Activated CD4-positive, alpha-beta T cell treated with anti-CD3 and anti-CD28 coated beads, Interleukin-2, amount 50 U/mL, for 48 hours (primary cell): Measurements from ENCODE around the gene BNIP2.
"Not testable (repeated sequence)": the region's sequence is repeated elsewhere in the genome, so short reads cannot be mapped to it uniquely, and the experiment has no call there.

ENCODE experiments used
- DNase-seq, 2 experiments: peaks; one replicate each; pipeline ENCODE4 v3.0.0-alpha.2; 2020

Gene BNIP2

GRCh38 chr15:59687836-59688235 lies 1.3 kb downstream of the BNIP2 start:
- no peak for DNase-seq

DNA sequence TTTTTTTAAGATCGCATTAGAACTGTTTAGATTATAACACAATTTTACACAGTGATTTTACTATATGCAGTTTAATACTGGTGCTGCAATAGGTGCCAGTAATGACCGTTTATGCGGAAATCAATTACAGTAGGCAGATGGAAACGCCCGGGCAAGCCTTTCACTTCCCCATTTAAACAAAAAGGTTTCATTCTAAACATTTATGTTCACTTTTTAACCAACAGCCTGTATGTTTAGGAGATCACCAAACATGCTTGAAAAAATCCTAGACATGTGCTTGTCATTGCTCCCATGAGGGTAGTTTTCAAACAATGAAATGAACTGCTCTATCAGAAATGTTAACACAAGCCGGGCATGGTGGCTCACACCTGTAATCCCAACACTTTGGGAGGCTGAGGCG lies 2.7 kb downstream of the BNIP2 start:
- DNase-seq, result no peak

DNA sequence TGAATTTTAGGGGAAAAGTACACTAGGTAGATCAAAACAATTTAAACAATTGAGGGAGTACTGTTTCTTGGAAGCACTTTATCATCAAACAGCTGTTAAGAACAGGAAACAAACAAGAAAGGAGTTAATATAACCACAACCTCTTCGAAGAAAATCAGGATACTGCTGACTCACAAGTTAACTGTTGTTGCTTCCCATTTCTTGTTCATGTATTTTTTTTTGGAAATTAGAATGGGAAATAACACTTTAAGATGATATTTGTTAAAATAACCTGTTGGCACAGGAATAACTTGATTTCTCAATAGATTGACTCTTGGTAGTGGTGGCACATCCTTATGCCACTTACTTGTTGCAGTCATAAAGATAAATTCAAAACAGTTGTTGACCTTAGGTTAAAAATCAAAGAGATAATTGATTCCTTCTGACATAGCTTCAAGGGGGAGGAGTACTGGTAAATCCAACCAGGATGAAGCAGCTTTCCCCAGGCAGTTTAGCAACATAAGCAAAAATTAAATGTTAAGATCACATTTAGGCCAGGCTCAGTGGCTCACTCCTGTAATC lies 3.3 kb downstream of the BNIP2 start:
- no peak for DNase-seq

GRCh38 chr15:59680870-59681269 lies 8.2 kb downstream of the BNIP2 start:
- no peak for DNase-seq

GRCh38 chr15:59680346-59680745 lies 8.8 kb downstream of the BNIP2 start:
- DNase-seq, result no peak

- DNase-seq, result no peak
Observed at GRCh38 chr15:59678620-59679019, 10.5 kb downstream of the BNIP2 start.

- DNase-seq, result no peak
Observed at GRCh38 chr15:59678172-59678571, 10.9 kb downstream of the BNIP2 start.

DNA sequence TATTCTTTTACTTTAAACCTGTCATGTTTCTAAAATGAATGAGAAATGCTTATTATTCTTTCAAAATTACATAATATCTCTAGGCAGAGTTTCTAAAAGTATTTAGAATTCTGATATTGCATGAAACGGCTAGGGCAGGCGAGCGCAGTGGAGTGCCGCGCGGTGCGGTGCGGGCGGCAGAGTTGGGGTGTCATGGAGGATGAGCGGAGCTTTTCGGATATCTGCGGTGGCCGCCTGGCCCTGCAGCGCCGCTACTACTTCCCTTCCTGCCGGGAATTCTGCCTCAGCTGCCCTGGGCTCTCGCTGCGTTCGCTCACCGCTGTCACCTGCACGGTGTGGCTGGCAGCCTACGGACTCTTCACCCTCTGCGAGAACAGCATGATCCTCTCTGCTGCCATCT lies 12.6 kb downstream of the BNIP2 start:
- DNase-seq, result no peak

DNA sequence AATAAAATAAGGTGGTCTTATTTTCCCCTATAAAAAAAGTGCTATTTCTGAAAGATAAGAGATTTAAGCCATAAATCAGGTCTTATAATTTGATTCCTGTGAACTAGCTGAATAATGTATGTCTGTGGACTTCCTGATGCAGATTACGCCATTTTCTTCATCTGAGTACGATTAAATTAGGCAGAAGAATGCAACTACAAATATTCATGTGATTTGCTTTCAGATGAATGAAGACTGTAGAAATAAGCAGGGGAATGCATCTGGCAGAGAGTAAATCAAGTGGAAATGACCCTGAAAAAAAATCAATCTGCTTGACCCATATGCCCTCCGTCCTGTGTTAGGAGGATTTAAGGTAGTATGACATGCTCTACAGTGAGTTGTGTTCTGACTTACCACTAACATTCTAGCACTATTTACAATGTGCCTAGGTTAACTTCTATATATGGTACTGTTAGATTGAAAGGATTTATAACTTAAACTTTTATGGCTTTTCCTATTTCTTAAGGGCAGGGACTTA lies 14.7 kb downstream of the BNIP2 start:
- DNase-seq, result no peak

DNA sequence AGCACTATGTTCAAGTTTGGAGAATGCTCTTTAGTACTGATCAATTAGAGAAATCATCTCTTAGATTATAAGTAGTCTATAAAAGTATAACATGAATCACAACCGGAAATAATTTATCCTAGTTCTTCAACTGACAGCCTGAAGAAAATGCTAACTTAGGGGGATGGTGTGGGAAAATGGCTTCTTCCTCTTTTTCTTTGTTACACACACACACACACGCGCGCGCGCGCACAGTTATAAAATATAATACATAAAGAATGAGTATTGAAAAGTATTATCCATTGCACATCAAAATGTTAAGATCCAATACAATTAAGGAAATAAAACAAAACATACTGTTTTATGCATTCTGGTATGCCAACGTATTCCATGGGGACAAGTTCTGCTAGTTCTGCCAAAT lies 20.6 kb downstream of the BNIP2 start:
- no peak for DNase-seq

GRCh38 chr15:59662260-59662659 lies 26.9 kb downstream of the BNIP2 start:
- no peak for DNase-seq

- DNase-seq, result no peak
Observed at GRCh38 chr15:59659366-59659765, 29.8 kb downstream of the BNIP2 start.

DNA sequence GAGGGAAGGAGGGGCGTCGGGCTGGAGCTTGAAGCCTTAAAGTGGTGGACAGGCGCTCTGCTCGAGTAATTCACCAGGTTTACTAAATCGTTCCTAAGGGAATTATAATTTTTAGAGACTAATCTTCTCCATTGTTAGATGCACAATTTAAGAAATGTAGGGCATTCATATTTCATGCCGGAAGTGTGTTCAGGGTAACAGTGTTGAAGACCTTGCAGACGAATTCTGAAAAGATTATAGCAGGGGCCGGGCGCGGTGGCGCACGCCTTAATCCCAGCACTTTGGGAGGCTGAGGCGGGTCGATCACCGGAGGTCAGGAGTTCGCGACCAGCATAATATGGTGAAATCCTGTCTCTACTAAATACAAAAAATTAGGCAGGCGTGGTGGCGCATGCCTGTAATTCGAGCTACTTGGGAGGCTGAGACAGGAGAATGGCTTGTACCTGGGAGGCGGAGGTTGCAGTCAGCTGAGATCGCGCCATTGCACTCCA lies 31.4 kb downstream of the BNIP2 start:
- peak in 1 of 2 experiments; percentile 10 for DNase-seq

DNA sequence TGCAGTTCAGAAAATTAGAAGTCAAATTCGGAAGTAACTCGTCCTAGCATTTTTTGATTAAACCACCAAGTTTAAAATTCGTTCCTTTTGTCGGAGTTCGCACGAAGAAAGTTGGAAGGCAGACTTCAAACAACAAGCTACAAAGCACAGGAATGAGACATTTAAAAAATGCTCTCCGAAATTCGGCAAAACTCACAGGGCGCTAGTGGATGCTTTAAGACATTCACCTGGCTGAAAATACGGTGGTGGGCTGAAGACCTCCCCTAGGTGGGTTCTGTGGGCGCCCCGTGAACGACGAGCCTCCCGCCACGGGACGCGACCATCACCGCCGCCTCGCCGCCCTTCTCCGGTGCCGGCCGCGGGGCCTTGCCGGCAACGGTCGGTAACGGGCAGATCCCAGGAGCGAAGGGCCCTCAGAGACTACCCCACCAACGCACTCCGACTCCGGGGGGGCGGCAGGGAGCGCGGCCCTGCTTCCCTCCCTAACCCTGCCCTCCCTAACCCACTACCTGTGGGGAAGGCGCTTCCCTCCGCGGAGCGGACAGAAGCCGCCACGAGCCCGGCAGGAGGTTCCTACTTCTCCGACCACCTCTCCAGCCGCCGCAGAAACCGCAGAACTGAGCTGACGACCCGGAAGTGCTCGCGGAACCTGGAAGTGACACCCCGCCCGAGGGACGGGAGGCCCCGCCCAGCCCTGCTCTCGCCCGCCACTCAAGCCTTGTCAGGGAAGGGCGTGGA lies 32.1 kb downstream of the BNIP2 start, which contains the start of gene GTF2A2:
TSS of gene GTF2A2 (minus strand) at position 619 of the 738 bp plus-strand sequence. CDS start 5,238 bp downstream, outside the sequence.
- DNase-seq, result peak; percentile 94 to 96

GRCh38 chr15:59654046-59654445 lies 35.1 kb downstream of the BNIP2 start:
- DNase-seq, result no peak

- DNase-seq, result no peak
Observed at GRCh38 chr15:59649603-59650002, 39.5 kb downstream of the BNIP2 start.

GRCh38 chr15:59647085-59647484 lies 42.0 kb downstream of the BNIP2 start:
- DNase-seq, result no peak

DNA sequence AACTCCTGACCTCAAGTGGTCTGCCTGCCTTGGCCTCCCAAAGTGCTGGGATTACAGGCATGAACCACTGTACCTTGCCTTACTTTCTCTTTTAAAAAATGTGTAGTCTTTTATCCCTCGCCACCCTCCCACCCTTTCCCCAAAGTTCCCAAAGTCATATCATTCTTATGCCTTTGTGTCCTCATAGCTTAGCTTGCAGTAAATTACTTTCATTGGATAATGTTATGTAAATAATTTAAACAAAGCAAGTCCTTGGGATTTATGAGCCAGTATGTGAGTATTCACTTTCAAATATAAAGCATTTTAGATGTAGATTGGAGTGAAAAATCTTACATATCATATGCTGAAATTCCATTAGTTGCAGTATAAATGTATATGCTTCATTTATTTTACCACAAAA lies 42.8 kb downstream of the BNIP2 start:
- no peak for DNase-seq

DNA sequence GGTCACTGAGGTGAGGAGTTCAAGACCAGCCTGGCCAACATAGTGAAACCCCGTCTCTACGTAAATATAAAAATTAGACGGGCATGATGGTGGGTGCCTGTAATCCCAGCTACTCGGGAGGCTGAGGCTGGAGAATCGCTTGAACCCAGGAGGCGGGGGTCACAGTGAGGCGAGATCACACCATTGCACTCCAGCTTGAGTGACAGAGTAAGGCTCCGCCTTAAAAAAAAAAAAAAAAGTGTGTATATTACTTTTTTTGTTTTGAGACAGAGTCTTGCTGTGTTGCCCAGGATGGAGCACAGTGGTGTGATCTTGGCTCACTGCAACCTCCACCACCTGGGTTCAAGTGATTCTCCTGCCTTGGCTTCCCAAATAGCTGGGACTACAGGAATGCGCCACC lies 43.3 kb downstream of the BNIP2 start:
- not testable (repeated sequence) for DNase-seq

DNA sequence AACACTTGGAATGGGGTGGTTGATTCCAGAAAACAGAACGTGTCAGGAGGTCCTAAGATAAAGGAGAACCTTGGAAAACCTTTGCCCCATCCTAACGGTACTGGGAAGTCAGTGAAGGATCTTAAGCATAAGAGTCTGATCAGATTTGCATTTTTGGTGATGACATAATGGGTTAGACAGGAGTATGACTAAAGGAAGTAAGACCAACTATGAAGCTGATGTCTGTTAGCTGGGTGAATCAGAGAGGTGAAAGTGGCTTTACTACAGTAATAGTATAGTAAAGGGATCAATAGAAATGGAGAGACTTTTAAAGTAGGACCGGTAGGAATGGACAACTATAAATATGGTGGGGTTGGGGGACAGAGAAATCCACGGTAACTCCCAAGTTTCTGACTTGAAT lies 44.4 kb downstream of the BNIP2 start:
- DNase-seq, result no peak

GRCh38 chr15:59642351-59642750 lies 46.8 kb downstream of the BNIP2 start:
- DNase-seq, result no peak

DNA sequence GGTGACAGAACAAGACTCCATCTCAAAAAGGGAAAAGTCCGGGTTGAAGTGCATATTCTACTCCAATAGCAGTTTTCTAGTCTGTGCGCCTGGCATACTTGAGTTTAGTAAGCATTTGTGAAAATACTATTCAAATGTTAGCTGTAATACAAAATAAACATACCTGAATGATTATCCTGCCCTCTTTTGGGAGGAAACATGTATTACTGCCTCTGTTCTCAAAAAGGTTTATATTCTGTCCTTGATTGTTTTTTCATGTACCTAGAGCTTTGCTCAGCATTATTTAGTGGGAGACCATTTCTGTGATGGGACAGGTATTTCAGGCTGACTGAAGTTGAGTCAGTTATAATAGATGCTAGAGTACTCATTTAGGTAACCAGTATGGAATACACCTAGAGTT lies 51.6 kb downstream of the BNIP2 start:
- not testable (repeated sequence) for DNase-seq

GRCh38 chr15:59636184-59636583 lies 52.9 kb downstream of the BNIP2 start:
- no peak for DNase-seq

GRCh38 chr15:59632714-59633113 lies 56.4 kb downstream of the BNIP2 start:
- no peak for DNase-seq
